CD4-positive, alpha-beta T cell treated with Interleukin-4 for 4 hours (primary cell): ENCODE results near the gene MX2.
"Not testable (repeated sequence)": the region's sequence is repeated elsewhere in the genome, so short reads cannot be mapped to it uniquely, and the experiment has no call there.

ENCODE experiments used
- DNase-seq: peaks from one replicate; pipeline ENCODE4 v3.0.0-alpha.2; 2020

Gene MX2

GRCh38 chr21:41387824-41388223 is 26.0 kb downstream of the MX2 start:
- DNase-seq = no peak

DNA sequence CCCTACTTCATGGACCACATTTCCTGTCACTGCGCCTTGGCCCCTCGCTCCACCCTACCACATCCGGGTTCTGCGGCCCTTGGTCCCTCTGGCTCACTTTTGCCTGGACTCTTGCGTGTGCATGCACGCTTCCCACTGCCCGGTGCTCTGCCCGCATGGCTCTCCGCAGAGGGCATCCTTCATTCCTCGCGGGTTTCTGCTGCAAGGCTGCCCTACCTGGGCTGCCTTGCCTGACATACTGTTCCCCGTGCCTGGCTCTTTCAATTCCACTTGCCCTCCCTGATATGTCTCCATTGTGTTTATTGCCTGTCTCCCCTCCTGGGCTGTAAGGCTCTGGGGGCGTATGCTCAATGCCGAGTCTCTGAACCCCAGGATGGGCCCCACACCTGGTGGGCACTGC is 26.4 kb downstream of the MX2 start:
- no peak for DNase-seq

DNA sequence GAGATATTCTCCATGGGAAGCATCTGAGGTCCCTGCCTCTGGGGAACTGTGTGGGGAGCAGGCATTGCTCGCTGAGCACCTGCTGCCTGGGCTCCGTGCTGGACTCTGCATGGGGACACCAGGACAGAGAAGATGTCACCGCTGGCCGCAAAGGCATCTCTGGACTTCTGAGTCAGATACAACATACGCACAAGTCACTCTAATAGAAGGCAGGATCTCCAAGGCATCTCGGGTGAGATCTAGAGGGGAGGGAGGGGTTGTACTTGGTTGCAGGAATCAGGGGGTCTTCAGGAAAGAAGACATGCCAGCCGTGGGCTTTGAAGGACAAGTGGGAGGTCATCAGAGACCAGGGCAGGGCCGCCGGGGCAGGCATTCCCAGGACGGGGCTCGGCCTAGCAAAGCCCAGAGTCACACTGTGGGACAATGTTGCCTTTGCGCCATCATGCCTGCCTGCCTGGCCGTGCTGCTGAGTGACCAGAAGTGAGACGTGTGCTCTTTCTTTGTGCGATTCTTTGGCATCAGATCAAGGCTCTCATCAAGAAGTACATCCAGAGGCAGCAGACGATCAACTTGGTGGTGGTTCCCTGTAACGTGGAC is 28.3 kb downstream of the MX2 start:
- DNase-seq = no peak

DNA sequence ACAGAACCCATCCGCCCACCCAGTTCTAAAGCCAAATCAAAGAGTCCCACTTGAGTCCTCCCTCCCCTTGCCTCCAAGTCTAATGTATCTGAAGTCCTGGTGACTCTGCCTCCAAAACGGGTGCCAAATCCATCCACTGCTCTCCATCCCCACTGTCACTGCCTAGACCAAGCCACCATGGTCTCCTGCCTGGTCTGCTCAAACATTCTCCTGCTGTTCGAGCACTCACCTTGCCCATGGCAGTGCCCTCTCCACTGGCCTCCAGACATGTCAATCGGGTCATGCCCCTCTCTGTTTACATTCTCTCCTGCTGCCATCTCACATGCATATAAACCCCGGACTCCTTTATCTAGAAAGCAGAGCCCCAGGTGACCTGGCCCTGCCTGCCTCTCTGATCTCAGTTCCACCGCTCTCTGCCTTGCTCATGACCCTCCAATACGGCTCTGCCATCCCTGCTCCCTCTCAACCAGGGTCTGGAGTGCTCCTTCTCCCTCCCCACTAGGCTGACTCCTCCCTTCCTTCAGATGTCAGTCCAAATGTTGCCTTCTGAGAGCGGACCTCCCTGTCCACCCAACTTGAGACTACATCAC is 32.1 kb downstream of the MX2 start:
- DNase-seq = no peak

DNA sequence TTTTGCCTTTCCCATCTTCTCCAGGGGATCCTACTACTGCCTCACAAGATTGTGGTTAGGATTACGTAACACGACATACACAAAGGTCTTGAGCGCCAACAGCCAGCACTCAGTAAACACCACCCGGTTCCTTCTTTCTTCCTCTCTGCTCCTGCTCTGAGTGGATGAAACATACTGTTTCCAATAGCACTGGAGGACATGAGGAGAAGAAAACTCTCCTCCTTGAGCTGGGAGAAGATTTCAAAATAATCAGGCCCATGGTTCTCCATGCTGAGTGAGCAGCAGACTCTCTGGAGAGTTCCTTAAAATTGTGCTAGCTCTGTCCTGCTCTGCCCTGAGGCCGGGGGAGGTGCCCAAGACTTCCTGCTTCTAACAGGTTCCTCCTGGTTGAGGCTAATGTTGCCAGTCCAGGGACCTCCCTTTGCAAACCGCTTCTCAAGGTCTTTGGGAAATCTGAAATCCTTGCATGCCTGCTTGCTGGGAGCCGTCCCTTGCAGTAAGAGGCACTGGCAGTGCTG is 34.8 kb downstream of the MX2 start:
- DNase-seq = no peak

- DNase-seq = no peak
These were observed 35.7 kb downstream of the MX2 start for GRCh38 chr21:41397471-41397891.

GRCh38 chr21:41398251-41398650 is 36.4 kb downstream of the MX2 start:
- no peak for DNase-seq

DNA sequence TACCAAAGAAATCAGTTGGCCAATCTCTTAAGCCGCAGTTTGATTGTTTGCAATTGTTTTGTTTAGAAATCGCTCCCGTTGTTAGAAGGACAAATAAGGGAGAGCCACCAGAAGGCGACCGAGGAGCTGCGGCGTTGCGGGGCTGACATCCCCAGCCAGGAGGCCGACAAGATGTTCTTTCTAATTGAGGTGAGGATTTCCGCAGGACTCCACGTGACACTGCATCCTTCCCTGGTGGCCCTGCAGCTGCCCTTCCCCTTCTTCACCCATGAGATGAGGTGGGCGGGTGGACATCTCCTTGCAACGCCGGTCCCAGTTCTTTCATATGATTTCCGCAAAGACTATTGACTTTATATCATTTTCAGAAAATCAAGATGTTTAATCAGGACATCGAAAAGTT is 37.0 kb downstream of the MX2 start:
- no peak for DNase-seq

DNA sequence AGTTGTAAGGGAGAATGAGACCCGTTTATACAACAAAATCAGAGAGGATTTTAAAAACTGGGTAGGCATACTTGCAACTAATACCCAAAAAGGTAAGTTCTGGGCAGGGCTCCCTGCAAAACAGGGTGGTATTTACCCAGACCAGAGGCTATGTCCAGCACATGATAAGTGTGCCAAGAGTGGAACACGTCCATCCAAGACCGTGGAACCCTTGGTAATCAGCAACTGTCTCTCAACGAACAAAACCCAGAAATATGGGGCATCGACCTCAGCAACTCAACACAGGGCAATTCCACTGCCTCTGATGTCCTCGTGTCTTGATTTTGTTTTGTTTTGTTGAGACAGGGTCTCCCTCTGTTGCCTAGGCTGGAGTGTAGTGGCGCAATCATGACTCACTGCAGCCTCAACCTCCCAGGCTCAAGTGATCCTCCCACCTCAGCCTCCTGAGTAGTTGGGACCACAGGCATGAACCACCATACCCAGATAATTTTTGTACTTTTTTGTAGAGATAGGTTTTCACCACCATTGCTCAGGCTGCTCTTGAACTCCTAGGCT is 37.5 kb downstream of the MX2 start:
- DNase-seq = no peak

GRCh38 chr21:41402231-41402630 is 40.4 kb downstream of the MX2 start:
- DNase-seq = no peak

GRCh38 chr21:41402796-41403195 is 41.0 kb downstream of the MX2 start:
- DNase-seq = no peak

- DNase-seq = no peak
These were observed 41.5 kb downstream of the MX2 start for GRCh38 chr21:41403331-41403730.

DNA sequence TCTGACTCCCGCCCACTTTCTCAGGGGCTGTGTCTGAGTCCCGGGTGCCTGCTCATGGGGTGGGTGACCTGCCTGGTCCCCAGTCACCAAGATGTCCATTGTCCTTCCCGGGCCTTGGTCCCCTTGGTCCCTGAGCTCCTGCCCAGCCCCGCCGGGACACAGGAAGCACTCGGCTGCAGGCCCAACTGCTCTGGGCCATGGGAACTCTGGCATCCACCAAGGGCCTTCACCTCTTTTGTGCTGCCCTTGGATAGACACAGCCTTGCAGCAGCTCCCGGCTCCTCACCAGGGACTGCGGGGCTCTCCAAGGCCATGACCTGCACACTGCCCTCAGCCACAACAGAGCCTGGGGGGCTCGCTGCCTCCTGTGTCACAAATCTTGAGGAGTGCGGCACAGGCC is 42.1 kb downstream of the MX2 start:
- DNase-seq = no peak

- no peak for DNase-seq
These were observed 43.5 kb downstream of the MX2 start for GRCh38 chr21:41405321-41405720.

- no peak for DNase-seq
These were observed 44.5 kb downstream of the MX2 start for GRCh38 chr21:41406340-41406739.

DNA sequence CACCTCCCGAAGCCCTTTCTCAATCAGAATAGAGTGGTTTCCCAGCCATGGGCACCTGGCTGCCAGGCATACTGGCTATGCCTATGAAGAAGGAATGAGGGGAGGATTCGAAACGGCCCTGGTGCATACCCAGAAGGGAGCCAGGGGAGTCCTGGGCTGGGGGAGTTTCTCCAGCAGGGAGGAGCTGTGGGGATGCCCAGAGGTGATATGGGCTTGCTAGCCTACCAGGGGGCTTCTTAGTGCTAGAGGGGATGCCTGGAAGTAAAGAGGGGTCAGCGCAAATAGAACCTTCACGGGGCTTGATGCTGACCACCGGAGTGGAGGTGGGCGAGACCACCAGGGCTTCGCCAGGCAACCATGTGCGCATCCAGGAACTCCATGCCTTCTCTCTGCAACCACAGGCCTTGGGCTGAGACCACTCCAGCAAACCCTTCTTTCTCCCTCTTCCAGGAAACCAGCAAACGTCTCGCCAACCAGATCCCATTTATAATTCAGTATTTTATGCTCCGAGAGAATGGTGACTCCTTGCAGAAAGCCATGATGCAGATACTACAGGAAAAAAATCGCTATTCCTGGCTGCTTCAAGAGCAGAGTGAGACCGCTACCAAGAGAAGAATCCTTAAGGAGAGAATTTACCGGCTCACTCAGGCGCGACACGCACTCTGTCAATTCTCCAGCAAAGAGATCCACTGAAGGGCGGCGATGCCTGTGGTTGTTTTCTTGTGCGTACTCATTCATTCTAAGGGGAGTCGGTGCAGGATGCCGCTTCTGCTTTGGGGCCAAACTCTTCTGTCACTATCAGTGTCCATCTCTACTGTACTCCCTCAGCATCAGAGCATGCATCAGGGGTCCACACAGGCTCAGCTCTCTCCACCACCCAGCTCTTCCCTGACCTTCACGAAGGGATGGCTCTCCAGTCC is 46.0 kb downstream of the MX2 start:
- no peak for DNase-seq

DNA sequence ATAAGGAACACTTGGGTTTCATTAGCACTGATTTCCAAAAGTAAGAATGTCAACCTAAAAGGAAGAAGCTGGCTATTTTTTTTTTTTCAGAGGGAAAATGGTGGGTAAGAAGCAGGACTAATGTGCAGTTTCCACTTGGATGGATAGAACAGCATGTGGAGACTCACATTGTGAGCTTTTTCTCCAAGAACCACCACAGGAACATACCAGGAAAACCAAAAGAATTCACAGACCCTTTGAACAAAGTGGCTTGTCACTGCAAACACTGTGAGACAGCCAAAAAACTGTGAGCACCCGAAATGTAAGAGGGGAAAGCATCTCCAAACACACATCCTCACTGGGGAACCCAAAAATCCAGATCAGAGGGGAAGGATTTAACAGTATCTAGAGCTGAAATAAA is 48.5 kb downstream of the MX2 start:
- no peak for DNase-seq

GRCh38 chr21:41410767-41411448 is 49.1 kb downstream of the MX2 start:
- DNase-seq = no peak

DNA sequence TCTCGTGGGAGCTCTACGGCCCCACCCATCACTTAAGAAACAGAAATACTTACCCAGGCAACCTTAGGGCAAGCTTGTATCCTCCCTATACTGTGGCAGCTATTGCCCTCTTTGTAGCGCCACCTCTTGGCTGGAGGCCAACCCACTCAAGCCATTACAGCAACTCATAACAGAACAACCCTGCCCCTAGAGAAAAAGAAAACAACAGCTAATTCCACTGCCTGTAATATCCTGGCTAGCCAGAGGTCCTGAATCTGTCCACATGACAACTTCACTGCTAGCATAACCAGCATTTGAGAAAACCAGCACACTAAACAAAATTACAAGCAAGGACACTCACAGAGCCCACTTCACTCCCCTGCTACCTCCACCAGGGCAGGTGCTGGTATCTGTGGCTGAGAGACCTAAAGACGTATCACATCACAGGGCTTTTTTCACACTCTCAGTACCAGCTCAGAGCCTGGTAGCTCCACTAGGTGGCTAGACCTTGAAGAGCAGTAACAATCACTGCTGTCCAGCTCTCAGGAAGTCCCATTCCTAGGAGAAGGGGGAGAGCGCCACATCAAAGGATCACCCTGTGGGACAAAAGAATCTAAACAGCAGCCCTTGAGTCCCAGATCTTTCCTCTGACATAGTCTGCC is 49.7 kb downstream of the MX2 start:
- DNase-seq = no peak

GRCh38 chr21:41417505-41417904 is 55.7 kb downstream of the MX2 start:
- DNase-seq = not testable (repeated sequence)

DNA sequence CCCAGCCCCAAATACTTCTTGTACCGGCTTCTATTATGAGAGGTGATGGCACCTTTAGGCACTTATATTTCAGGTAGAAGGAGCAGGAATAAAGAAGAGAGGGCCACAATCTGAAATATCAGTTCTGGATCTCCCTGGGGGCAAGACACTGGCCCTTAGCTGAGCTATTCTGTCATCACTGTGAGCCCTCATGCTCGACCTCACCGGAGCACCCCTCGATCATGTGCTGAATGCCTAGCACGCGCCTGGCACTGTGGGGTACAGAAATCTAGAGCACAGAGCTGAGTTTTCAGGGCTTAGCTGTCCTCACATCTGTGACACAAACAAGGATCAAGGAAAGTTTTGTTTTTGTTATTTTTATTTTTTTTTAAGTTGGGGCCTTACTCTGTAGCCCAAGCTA is 56.6 kb downstream of the MX2 start:
- DNase-seq = no peak

- DNase-seq = no peak
These were observed 57.3 kb downstream of the MX2 start for GRCh38 chr21:41418956-41419680.
